ENCODE data around the gene PRKAR1A.

PRKAR1A gene

GRCh38 chr17:68526548-68526947 is 14.3 kb downstream of the PRKAR1A start:
- no peak for TF ChIP-seq POLR2A (IDR thresholded peaks at IDR 0.05; ENCODE audit: extremely low read depth, insufficient read length)
- no peak for TF ChIP-seq MYC (IDR thresholded peaks at IDR 0.05; ENCODE audit: low read depth, low read length)
- TF ChIP-seq, protein P1, sequence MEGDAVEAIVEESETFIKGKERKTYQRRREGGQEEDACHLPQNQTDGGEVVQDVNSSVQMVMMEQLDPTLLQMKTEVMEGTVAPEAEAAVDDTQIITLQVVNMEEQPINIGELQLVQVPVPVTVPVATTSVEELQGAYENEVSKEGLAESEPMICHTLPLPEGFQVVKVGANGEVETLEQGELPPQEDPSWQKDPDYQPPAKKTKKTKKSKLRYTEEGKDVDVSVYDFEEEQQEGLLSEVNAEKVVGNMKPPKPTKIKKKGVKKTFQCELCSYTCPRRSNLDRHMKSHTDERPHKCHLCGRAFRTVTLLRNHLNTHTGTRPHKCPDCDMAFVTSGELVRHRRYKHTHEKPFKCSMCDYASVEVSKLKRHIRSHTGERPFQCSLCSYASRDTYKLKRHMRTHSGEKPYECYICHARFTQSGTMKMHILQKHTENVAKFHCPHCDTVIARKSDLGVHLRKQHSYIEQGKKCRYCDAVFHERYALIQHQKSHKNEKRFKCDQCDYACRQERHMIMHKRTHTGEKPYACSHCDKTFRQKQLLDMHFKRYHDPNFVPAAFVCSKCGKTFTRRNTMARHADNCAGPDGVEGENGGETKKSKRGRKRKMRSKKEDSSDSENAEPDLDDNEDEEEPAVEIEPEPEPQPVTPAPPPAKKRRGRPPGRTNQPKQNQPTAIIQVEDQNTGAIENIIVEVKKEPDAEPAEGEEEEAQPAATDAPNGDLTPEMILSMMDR (IDR thresholded peaks at IDR 0.05; ENCODE audit: low read depth, low read length) = no peak
- TF ChIP-seq, protein P2, sequence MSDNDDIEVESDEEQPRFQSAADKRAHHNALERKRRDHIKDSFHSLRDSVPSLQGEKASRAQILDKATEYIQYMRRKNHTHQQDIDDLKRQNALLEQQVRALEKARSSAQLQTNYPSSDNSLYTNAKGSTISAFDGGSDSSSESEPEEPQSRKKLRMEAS (IDR thresholded peaks at IDR 0.05; ENCODE audit: low read depth, low read length) = no peak
- H3K4me3 ChIP-seq (ENCODE audit: low read depth, low read length) = no peak overlapping the region
- no peak for DNase-seq (ENCODE audit: low read depth)

GRCh38 chr17:68527314-68527713 is 15.1 kb downstream of the PRKAR1A start:
- DNase-seq (ENCODE audit: low read depth) = no peak
- TF ChIP-seq MYC (IDR thresholded peaks at IDR 0.05; ENCODE audit: low read depth, low read length) = no peak
- TF ChIP-seq, protein P1 (IDR thresholded peaks at IDR 0.05; ENCODE audit: low read depth, low read length) = no peak
- no peak for TF ChIP-seq POLR2A (IDR thresholded peaks at IDR 0.05; ENCODE audit: extremely low read depth, insufficient read length)
- TF ChIP-seq, protein P2 (IDR thresholded peaks at IDR 0.05; ENCODE audit: low read depth, low read length) = no peak
- H3K4me3 ChIP-seq (ENCODE audit: low read depth, low read length) = no peak overlapping the region

DNA sequence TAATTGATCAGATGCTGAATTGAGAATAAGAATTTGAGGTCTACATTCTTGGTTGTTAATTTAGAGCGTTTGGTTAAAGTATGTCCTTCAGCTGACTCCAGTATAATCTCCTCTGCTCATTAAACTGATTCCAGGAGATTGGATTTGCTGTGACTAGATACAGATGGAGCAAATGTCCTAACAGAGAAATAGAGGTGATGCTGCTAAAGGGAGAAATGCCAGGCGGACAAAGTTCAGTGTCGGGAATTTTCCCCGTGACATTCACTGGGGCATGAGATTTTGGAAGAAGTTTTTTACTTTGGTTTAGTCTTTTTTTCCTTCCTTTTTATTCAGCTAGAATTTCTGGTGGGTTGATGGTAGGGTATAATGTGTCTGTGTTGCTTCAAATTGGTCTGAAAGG is 19.0 kb downstream of the PRKAR1A start:
- H3K4me3 ChIP-seq (ENCODE audit: low read depth, low read length) = no peak overlapping the region
- DNase-seq (ENCODE audit: low read depth) = no peak
- TF ChIP-seq, protein P1 (IDR thresholded peaks at IDR 0.05; ENCODE audit: low read depth, low read length) = no peak
- TF ChIP-seq POLR2A (IDR thresholded peaks at IDR 0.05; ENCODE audit: extremely low read depth, insufficient read length) = no peak
- TF ChIP-seq MYC (IDR thresholded peaks at IDR 0.05; ENCODE audit: low read depth, low read length) = no peak
- TF ChIP-seq, protein P2 (IDR thresholded peaks at IDR 0.05; ENCODE audit: low read depth, low read length) = no peak

GRCh38 chr17:68532826-68533225 is 20.6 kb downstream of the PRKAR1A start:
- no peak overlapping the region for H3K4me3 ChIP-seq (ENCODE audit: low read depth, low read length)
- TF ChIP-seq, protein P2 (IDR thresholded peaks at IDR 0.05; ENCODE audit: low read depth, low read length) = no peak
- TF ChIP-seq, protein P1 (IDR thresholded peaks at IDR 0.05; ENCODE audit: low read depth, low read length) = no peak
- no peak for TF ChIP-seq MYC (IDR thresholded peaks at IDR 0.05; ENCODE audit: low read depth, low read length)
- no peak for TF ChIP-seq POLR2A (IDR thresholded peaks at IDR 0.05; ENCODE audit: extremely low read depth, insufficient read length)
- DNase-seq (ENCODE audit: low read depth) = no peak

GRCh38 chr17:68533887-68534694 is 21.9 kb downstream of the PRKAR1A start:
- peak; percentile 20 for DNase-seq (ENCODE audit: low read depth)
- TF ChIP-seq, protein P1 (IDR thresholded peaks at IDR 0.05; ENCODE audit: low read depth, low read length) = peak; percentile 4
- TF ChIP-seq POLR2A (IDR thresholded peaks at IDR 0.05; ENCODE audit: extremely low read depth, insufficient read length) = no peak
- no peak overlapping the region for H3K4me3 ChIP-seq (ENCODE audit: low read depth, low read length)
